Activated T-helper 2 cell treated with anti-CD3 and anti-CD28 coated beads, Interferon-gamma antibody, Interleukin-2, Interleukin-4, amounts not matched to agents 10 μg/mL and 5 μg/mL and 100 μg/mL, durations not matched to agents 14 hours and 24 hours and 36 hours (primary cell): ENCODE measurements around the gene FMN1. TPM values are rescaled to one million over a fixed set of nuclear protein-coding genes. Genes with fewer than 3 reads are reported as not detected.

Source experiments
- DNase-seq: peaks from one replicate; pipeline ENCODE4 v3.0.0; 2021; ENCODE audit warnings: low spot score
- H3K27ac Mint-ChIP-seq: one replicate; pipeline ENCODE4 v1.8.0; 2021; ENCODE audit warnings: mixed read lengths
- H3K27me3 Mint-ChIP-seq: one replicate; pipeline ENCODE4 v1.8.0; 2021; ENCODE audit warnings: low read depth, mixed read lengths
- H3K36me3 Mint-ChIP-seq: one replicate; pipeline ENCODE4 v1.8.0; 2021; ENCODE audit warnings: low read depth, mixed read lengths
- H3K4me1 Mint-ChIP-seq: one replicate; pipeline ENCODE4 v1.8.0; 2021; ENCODE audit warnings: low read depth, mixed read lengths
- H3K4me3 Mint-ChIP-seq: one replicate; pipeline ENCODE4 v1.8.0; 2021; ENCODE audit warnings: low read depth, mild to moderate bottlenecking, moderate library complexity, mixed read lengths
- H3K9me3 Mint-ChIP-seq: one replicate; pipeline ENCODE4 v1.8.0; 2021; ENCODE audit warnings: mixed read lengths
- intact Hi-C: fragments of 100-400 bp; cut with micrococcal nuclease; formaldehyde crosslinking; loops from one replicate; pipeline ENCODE4 v1.15.1; 2023
- total RNA-seq: library from RNA; stranded (reverse); gene quantifications from 2 replicates; pipeline ENCODE4 v1.2.3, GENCODE V29; 2022

The FMN1 gene
- total RNA-seq, 1 donor from 2014 or later: 0.02 TPM

DNA sequence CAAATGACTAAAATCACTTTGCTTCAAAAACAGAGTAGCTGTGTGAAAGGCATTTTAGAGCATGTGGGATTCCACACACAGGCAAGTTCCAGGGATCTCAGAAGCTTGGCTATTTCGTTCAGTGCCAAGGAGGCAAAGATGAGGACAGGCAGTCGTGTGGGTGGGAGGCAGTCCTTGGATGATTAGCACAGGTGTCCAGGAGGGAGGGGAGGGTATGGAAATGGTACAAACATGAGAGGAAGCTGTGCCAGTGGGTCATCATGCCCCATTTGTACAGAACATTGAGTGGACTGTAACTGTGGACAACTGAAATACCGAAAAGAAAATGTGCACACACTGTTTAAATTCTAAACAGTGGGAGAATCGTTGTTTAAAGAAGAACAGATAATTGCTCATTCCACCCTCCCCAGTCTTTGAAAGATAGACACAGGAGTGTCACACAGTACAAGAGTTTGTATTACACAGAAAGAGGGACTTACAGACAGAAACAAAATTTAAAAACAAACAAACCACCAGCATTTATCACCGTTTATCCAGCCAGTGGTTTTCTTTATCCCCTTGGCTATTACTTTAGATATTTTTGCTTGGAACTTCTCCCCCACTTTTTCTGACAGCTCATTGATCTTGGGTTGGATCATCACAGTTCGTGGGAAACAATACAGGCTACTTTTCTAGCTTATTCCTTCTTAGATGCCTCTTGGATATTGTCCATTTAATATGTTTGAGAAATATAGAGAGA, 353.8 kb downstream of the FMN1 start:
- intact Hi-C loops: no loop called here
- no peak overlapping the region for H3K4me3 Mint-ChIP-seq
- no peak for DNase-seq
- no peaks in the 10 kb centered on the region for H3K4me1 Mint-ChIP-seq
- H3K27me3 Mint-ChIP-seq: peaks cover 3% of the 10 kb centered on the region
- H3K27ac Mint-ChIP-seq: no peak overlapping the region
- H3K36me3 Mint-ChIP-seq: no peaks in the 10 kb centered on the region
- H3K9me3 Mint-ChIP-seq: no peaks in the 10 kb centered on the region

GRCh38 chr15:32838820-32839219, 355.7 kb downstream of the FMN1 start:
- intact Hi-C loops: no loop called here
- DNase-seq: no peak

DNA sequence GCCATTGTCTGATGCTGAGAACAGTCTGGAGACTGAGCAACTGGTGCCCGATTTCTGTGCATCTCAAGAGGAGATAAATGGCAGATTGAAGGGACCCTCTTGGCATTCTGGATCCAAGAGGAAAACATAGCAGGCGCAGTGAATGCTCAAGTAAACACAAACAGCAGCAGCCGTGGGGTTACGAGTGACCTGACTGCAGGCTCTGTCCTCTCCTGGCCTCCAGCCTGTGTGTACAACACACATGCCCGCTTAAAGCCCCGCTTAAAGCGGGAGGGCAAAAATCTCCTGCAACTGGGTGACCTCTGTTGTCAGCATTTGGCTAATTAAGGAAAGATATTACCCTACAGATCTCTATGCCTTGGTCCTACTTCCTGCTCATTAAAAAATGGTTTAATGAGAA, 356.2 kb downstream of the FMN1 start:
- Mint-ChIP-seq H3K4me3 (no peak overlapping the region), H3K4me1 (no peaks in the 10 kb centered on the region), H3K27me3 (peaks cover 8% of the 10 kb centered on the region), H3K36me3 (no peaks in the 10 kb centered on the region), H3K9me3 (no peaks in the 10 kb centered on the region), H3K27ac (no peak overlapping the region)
- no peak for DNase-seq
- intact Hi-C loops: no loop called here

More at GRCh38 chr15:32838820-32839219, 355.7 kb downstream of the FMN1 start:
- no peak overlapping the region for H3K4me3 Mint-ChIP-seq
- H3K4me1 Mint-ChIP-seq: no peaks in the 10 kb centered on the region
- peaks cover 8% of the 10 kb centered on the region for H3K27me3 Mint-ChIP-seq
- no peaks in the 10 kb centered on the region for H3K36me3 Mint-ChIP-seq
- no peaks in the 10 kb centered on the region for H3K9me3 Mint-ChIP-seq
- no peak overlapping the region for H3K27ac Mint-ChIP-seq

- no peak overlapping the region for H3K27ac Mint-ChIP-seq
- H3K36me3 Mint-ChIP-seq: no peaks in the 10 kb centered on the region
- no peak for DNase-seq
- peaks cover 8% of the 10 kb centered on the region for H3K27me3 Mint-ChIP-seq
- no peaks in the 10 kb centered on the region for H3K4me1 Mint-ChIP-seq
- no peaks in the 10 kb centered on the region for H3K9me3 Mint-ChIP-seq
- H3K4me3 Mint-ChIP-seq: no peak overlapping the region
- intact Hi-C loops: no loop called here
These were observed 356.6 kb downstream of the FMN1 start for GRCh38 chr15:32837935-32838334.

- no peaks in the 10 kb centered on the region for H3K36me3 Mint-ChIP-seq
- peaks cover 12% of the 10 kb centered on the region for H3K27me3 Mint-ChIP-seq
- H3K4me3 Mint-ChIP-seq: no peak overlapping the region
- intact Hi-C loops: no loop called here
- H3K4me1 Mint-ChIP-seq: no peaks in the 10 kb centered on the region
- H3K27ac Mint-ChIP-seq: no peak overlapping the region
- DNase-seq: no peak
- no peaks in the 10 kb centered on the region for H3K9me3 Mint-ChIP-seq
These were observed 360.4 kb downstream of the FMN1 start for GRCh38 chr15:32834156-32834555.

- intact Hi-C loops: no loop called here
- Mint-ChIP-seq H3K27ac (no peak overlapping the region), H3K4me1 (no peaks in the 10 kb centered on the region), H3K27me3 (peaks cover 12% of the 10 kb centered on the region), H3K4me3 (no peak overlapping the region), H3K9me3 (no peaks in the 10 kb centered on the region), H3K36me3 (no peaks in the 10 kb centered on the region)
- no peak for DNase-seq
These were observed 361.1 kb downstream of the FMN1 start for GRCh38 chr15:32833379-32833821.

- no peak overlapping the region for H3K4me3 Mint-ChIP-seq
- no peaks in the 10 kb centered on the region for H3K36me3 Mint-ChIP-seq
- H3K9me3 Mint-ChIP-seq: no peaks in the 10 kb centered on the region
- DNase-seq: no peak
- no peaks in the 10 kb centered on the region for H3K4me1 Mint-ChIP-seq
- peaks cover 10% of the 10 kb centered on the region for H3K27me3 Mint-ChIP-seq
- no peak overlapping the region for H3K27ac Mint-ChIP-seq
- intact Hi-C loops: no loop called here
These were observed 363.0 kb downstream of the FMN1 start for GRCh38 chr15:32831485-32831884.

GRCh38 chr15:32830241-32830640, 364.3 kb downstream of the FMN1 start:
- Mint-ChIP-seq H3K4me3 (no peak overlapping the region), H3K4me1 (no peaks in the 10 kb centered on the region), H3K27ac (no peak overlapping the region), H3K9me3 (no peaks in the 10 kb centered on the region), H3K27me3 (peaks cover 10% of the 10 kb centered on the region), H3K36me3 (no peaks in the 10 kb centered on the region)
- no peak for DNase-seq
- intact Hi-C loops: no loop called here

DNA sequence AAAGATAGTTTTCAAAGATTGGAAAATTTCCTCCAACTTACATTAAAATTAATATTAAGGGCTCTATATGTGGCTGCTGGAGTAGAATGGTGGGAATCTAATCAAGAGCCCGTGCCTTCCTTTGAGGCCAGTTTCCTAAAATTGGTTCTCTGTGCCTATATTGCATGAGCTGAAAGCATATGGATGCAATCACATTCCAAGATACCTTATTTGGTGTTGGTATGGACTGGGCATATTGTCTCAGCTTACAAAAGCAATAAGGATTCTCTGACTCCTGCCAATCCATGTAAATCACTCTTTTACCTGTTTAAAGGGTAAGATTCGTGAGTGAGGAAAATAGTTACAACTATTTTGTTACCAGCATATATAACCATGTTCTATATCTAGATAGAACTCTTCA, 365.1 kb downstream of the FMN1 start:
- Mint-ChIP-seq H3K4me3 (no peak overlapping the region), H3K27me3 (peaks cover 8% of the 10 kb centered on the region), H3K4me1 (no peaks in the 10 kb centered on the region), H3K36me3 (no peaks in the 10 kb centered on the region), H3K9me3 (no peaks in the 10 kb centered on the region), H3K27ac (no peak overlapping the region)
- intact Hi-C loops: no loop called here
- DNase-seq: no peak

DNA sequence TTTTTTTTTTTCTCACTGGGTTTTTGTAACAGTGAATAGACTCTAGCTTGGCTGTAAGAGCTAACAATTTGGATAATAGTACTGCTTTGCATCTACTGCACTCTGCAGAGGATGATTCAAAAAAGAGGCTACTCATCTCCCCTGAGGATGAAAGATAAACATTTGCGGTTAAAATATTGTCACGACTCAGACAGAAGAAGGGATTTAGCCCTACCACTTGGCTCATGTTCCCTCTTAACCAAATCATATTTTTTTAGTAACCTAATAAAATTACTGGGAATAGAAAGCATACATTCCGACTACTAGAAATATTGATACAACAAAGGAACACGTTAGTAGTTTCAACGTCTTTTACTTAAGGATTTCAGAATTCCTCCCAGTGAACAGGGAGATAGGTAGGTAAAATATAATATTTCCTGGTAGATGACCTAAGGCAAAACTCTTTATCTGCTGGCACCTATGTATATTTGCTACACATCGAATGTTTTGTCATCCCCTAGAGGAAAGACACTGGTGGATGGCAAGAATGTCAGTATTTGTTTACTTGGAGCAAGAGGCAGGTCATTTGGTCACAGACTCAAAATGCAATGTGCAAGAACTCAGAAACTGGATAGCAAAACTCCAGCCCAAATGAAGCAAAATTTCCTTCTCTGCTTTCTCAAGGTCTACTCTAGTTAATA, 365.9 kb downstream of the FMN1 start:
- peaks cover 4% of the 10 kb centered on the region for H3K27me3 Mint-ChIP-seq
- H3K4me1 Mint-ChIP-seq: no peaks in the 10 kb centered on the region
- DNase-seq: no peak
- H3K36me3 Mint-ChIP-seq: no peaks in the 10 kb centered on the region
- H3K4me3 Mint-ChIP-seq: no peak overlapping the region
- intact Hi-C loops: no loop called here
- H3K9me3 Mint-ChIP-seq: no peaks in the 10 kb centered on the region
- no peak overlapping the region for H3K27ac Mint-ChIP-seq

DNA sequence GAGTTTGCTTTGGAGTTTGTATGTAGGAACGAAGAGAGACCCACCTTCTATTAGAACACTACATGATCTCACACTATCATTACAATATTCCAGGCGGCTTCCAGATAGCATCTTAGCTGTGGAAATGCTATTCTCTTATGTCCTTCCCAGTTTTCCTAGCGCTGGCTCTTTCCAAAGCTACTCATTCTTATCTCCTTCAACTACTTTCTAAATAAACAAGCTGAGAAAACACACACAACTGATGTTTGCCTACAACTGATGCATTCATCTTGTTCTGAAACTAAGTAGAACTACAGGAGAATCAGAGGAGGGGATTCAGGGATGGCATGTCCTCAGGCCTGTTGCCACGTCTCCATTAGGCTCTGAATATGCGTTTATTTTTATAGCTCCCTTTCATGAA, 367.8 kb downstream of the FMN1 start:
- DNase-seq: no peak
- Mint-ChIP-seq H3K27ac (no peak overlapping the region), H3K9me3 (no peaks in the 10 kb centered on the region)

DNA sequence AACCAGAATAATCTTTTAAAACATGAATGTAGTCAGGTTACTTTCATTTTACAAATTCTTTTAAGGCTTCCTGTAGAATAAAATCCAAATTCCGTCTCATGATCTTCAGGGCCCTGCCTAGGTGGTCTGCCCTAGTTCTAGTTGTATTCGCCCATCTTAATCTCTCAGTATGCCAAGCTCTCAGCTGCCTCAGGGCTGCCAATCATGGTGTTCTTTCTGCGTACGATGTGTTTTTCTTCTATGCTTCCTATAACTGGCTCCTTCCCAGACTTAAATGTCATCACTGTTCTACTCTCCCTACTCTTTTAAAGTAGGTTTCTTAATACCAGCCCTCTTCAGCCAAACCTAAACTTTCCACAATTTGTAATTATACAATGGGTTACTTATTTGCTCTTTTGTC, 369.3 kb downstream of the FMN1 start:
- intact Hi-C loops: no loop called here
- H3K4me1 Mint-ChIP-seq: no peaks in the 10 kb centered on the region
- no peaks in the 10 kb centered on the region for H3K9me3 Mint-ChIP-seq
- no peaks in the 10 kb centered on the region for H3K36me3 Mint-ChIP-seq
- no peak overlapping the region for H3K4me3 Mint-ChIP-seq
- H3K27ac Mint-ChIP-seq: no peak overlapping the region
- DNase-seq: no peak
- peaks cover under 1% of the 10 kb centered on the region for H3K27me3 Mint-ChIP-seq

More for the DNA sequence above, 367.8 kb downstream of the FMN1 start:
- H3K27me3 Mint-ChIP-seq: peaks cover 4% of the 10 kb centered on the region
- intact Hi-C loops: no loop called here
- H3K4me3 Mint-ChIP-seq: no peak overlapping the region
- no peaks in the 10 kb centered on the region for H3K4me1 Mint-ChIP-seq
- no peaks in the 10 kb centered on the region for H3K36me3 Mint-ChIP-seq

DNA sequence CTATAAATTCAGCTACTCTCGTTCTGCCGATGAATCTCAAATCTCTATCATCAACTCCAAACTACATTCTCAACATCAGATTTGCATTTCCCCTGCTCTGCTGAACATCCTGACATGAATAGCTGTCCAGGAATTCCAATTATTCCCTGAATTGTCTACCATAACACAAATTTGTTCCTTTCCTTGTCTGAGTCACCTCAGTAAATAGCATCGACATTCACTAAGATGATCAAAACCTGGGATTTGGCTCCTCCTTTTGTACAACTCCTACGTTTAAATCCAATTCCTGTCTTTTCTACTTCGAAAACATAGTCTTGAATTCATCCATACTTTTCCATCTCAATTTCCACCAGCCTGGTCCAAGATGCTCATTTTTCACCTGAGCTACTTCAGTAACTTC, 369.7 kb downstream of the FMN1 start:
- Mint-ChIP-seq H3K9me3 (no peaks in the 10 kb centered on the region), H3K27me3 (no peaks in the 10 kb centered on the region), H3K36me3 (no peaks in the 10 kb centered on the region), H3K27ac (no peak overlapping the region), H3K4me3 (no peak overlapping the region), H3K4me1 (no peaks in the 10 kb centered on the region)
- intact Hi-C loops: no loop called here
- no peak for DNase-seq
